ENCODE measurements around the gene ATP6V0D1. TPM values are rescaled to one million over a fixed set of nuclear protein-coding genes. Genes with fewer than 3 reads are reported as not detected.

ATP6V0D1 gene
- polyA plus RNA-seq, 3 donors, result 354 to 687 (median 631) TPM

- Mint-ChIP-seq H3K27ac (no peak within 1 kb of the TSS), H3K9me3 (peaks cover 0 to 21% (median 3%) of the 10 kb centered on the region in 7 donors), H3K36me3 (peaks cover 18 to 31% of the 10 kb centered on the region in 2 donors), H3K4me3 (peak within 1 kb of the TSS; percentile 72 to 90), H3K27me3 (ENCODE audit: low read depth in 3 of 3) (peaks cover 47 to 63% (median 52%) of the 10 kb centered on the region in 3 donors), H3K4me1 (peaks cover 28% of the 10 kb centered on the region)
- peak within 1 kb of the TSS; percentile 94 for H3K4me2 ChIP-seq (replicated peaks; ENCODE audit: extremely low read depth, low read length, poor library complexity, severe bottlenecking)
- H3K27ac ChIP-seq (ENCODE audit: low read depth in 1 of 2, low read length in 2 of 2), result no peak within 1 kb of the TSS
- intact Hi-C loops (cut with micrococcal nuclease), result no loop called here
- H3K27me3 ChIP-seq (ENCODE audit: control insufficient read depth in 2 of 2, insufficient read depth in 2 of 2, low read length in 2 of 2), result peaks cover 22 to 49% of the 10 kb centered on the region in 2 donors
- peaks cover 74% of the 10 kb centered on the region for H4K20me1 ChIP-seq (ENCODE audit: insufficient read depth, low read length)
- no peaks in the 10 kb centered on the region for H3K79me2 ChIP-seq (ENCODE audit: insufficient read depth, low read length)
- peak within 1 kb of the TSS; percentile 40 for H3K9ac ChIP-seq (ENCODE audit: insufficient read depth, low read length, poor library complexity, severe bottlenecking)
- no peak for TF ChIP-seq CTCF (IDR thresholded peaks at IDR 0.05)
- peaks cover 4 to 8% of the 10 kb centered on the region in 2 donors for H3K36me3 ChIP-seq (replicated peaks in 1 of 2; ENCODE audit: control insufficient read depth in 1 of 2, insufficient read depth in 2 of 2, low read length in 2 of 2)
- WGBS (ENCODE audit: insufficient coverage), result under 1% methylated on average over 64 of the region's 87 CpGs
- peak within 1 kb of the TSS; percentile 27 to 70 (median 33) for H3K4me3 ChIP-seq (replicated peaks in 1 of 3; ENCODE audit: low read depth in 2 of 3, low read length in 3 of 3)
- H3K4me1 ChIP-seq (ENCODE audit: control insufficient read depth in 1 of 2, insufficient read depth in 2 of 2, low read length in 2 of 2), result peaks cover 25 to 34% of the 10 kb centered on the region in 2 donors
- DNase-seq, result peak; percentile 17 to 42 (median 39)
- H2AFZ ChIP-seq (ENCODE audit: insufficient read depth, low read depth, low read length, poor library complexity, severe bottlenecking), result peak within 1 kb of the TSS; percentile 13
- peaks cover 0 to 9% of the 10 kb centered on the region in 2 donors for H3K9me3 ChIP-seq (replicated peaks in 1 of 2; ENCODE audit: control insufficient read depth in 1 of 2, insufficient read depth in 1 of 2, low read length in 2 of 2)
Measured at GRCh38 chr16:67430977-67431774, 49.8 kb downstream of the ATP6V0D1 start, which contains the start of gene HSD11B2. TSS of gene HSD11B2 (plus strand) at chr16:67431121. CDS start at chr16:67431249, 128 bp downstream.

- Histone ChIP-seq H3K27ac (ENCODE audit: low read depth in 1 of 2, low read length in 2 of 2) (no peak overlapping the region), H3K27me3 (ENCODE audit: control insufficient read depth in 2 of 2, insufficient read depth in 2 of 2, low read length in 2 of 2) (peaks cover 22 to 53% of the 10 kb centered on the region in 2 donors), H3K4me1 (ENCODE audit: control insufficient read depth in 1 of 2, insufficient read depth in 2 of 2, low read length in 2 of 2) (peaks cover 21 to 28% of the 10 kb centered on the region in 2 donors), H3K79me2 (ENCODE audit: insufficient read depth, low read length) (no peaks in the 10 kb centered on the region), H3K9me3 (replicated peaks in 1 of 2; ENCODE audit: control insufficient read depth in 1 of 2, insufficient read depth in 1 of 2, low read length in 2 of 2) (peaks cover 0 to 9% of the 10 kb centered on the region in 2 donors), H3K4me2 (replicated peaks; ENCODE audit: extremely low read depth, low read length, poor library complexity, severe bottlenecking) (peak overlapping the region; percentile 94), H3K4me3 (replicated peaks in 1 of 3; ENCODE audit: low read depth in 2 of 3, low read length in 3 of 3) (peak overlapping the region; percentile 8 to 69 (median 11)), H3K9ac (ENCODE audit: insufficient read depth, low read length, poor library complexity, severe bottlenecking) (peak overlapping the region; percentile 40), H2AFZ (ENCODE audit: insufficient read depth, low read depth, low read length, poor library complexity, severe bottlenecking) (peak overlapping the region; percentile 13), H3K36me3 (replicated peaks in 1 of 2; ENCODE audit: control insufficient read depth in 1 of 2, insufficient read depth in 2 of 2, low read length in 2 of 2) (peaks cover 0 to 2% of the 10 kb centered on the region in 2 donors), H4K20me1 (ENCODE audit: insufficient read depth, low read length) (peaks cover 68% of the 10 kb centered on the region)
- TF ChIP-seq CTCF (IDR thresholded peaks at IDR 0.05), result no peak
- intact Hi-C loops (cut with micrococcal nuclease), result no loop called here
- peaks cover 18 to 26% of the 10 kb centered on the region in 2 donors for H3K36me3 Mint-ChIP-seq
- no peak overlapping the region for H3K27ac Mint-ChIP-seq
- peaks cover 50 to 65% (median 58%) of the 10 kb centered on the region in 3 donors for H3K27me3 Mint-ChIP-seq (ENCODE audit: low read depth in 3 of 3)
- WGBS (ENCODE audit: insufficient coverage), result 2% methylated on average over 42 of the region's 53 CpGs
- peak overlapping the region; percentile 71 to 90 for H3K4me3 Mint-ChIP-seq
- peaks cover 25% of the 10 kb centered on the region for H3K4me1 Mint-ChIP-seq
- DNase-seq, result peak in 1 of 3 donors; percentile 10
- H3K9me3 Mint-ChIP-seq, result peaks cover 0 to 21% (median 3%) of the 10 kb centered on the region in 7 donors
Measured at GRCh38 chr16:67430504-67430976, 50.4 kb downstream of the ATP6V0D1 start.
